IMR-90 (cell line): ENCODE measurements around the gene CBX6. TPM values are rescaled to one million over a fixed set of nuclear protein-coding genes. Genes with fewer than 3 reads are reported as not detected.

Experiments
- ATAC-seq: fragments of 200-7000 bp; cut with Tn5 transposase; 2 replicates; pipeline ENCODE4 v1.9.1; 2020; ENCODE audit warnings: low read depth, mild to moderate bottlenecking, moderate library complexity
- BruUV-seq: library from RNA; stranded (reverse); fragments of 400-500 nt; replicated peaks from 2 replicates; lab custom pipeline; 2021; lab: Mats Ljungman, UMichigan
- CTCF ChIA-PET: fragments of 300-600 bp; formaldehyde crosslinking; extraction: SDS; loops from one replicate; lab custom pipeline; 2021; ENCODE audit warnings: antibody characterized with exemption; lab: Yijun Ruan, JAX
- POLR2A ChIA-PET: fragments of 300-600 bp; sonication (Branson Sonifier 250); formaldehyde crosslinking; loops from one replicate; lab custom pipeline; 2022; ENCODE audit warnings: antibody characterized with exemption; ENCODE audit not compliant: unreplicated experiment; lab: Charles Lee
- DNase-seq: peaks from one replicate; pipeline ENCODE4 v3.0.0; 2013
- H2AFZ ChIP-seq: replicated peaks from 2 replicates; pipeline ENCODE3; 2013; ENCODE audit warnings: low read length, mild to moderate bottlenecking; ENCODE audit not compliant: poor library complexity
- H2AK5ac ChIP-seq: 2 replicates; pipeline ENCODE4 v1.6.1; 2013; ENCODE audit warnings: low read depth, low read length, inconsistent platforms
- H2AK9ac ChIP-seq: replicated peaks from 2 replicates; pipeline ENCODE3; 2013; ENCODE audit warnings: mild to moderate bottlenecking, low read depth, low read length, moderate library complexity; ENCODE audit not compliant: poor library complexity
- H2BK120ac ChIP-seq: 2 replicates; pipeline ENCODE4 v1.6.1; 2013; ENCODE audit warnings: low read depth, low read length, inconsistent platforms
- H2BK15ac ChIP-seq: 3 replicates; pipeline ENCODE4 v1.6.1; 2013; ENCODE audit warnings: low read depth, low read length, inconsistent platforms
- H2BK20ac ChIP-seq: 2 replicates; pipeline ENCODE4 v1.6.1; 2013; ENCODE audit warnings: low read depth, mild to moderate bottlenecking, inconsistent platforms, low read length, moderate library complexity
- H2BK5ac ChIP-seq: 2 replicates; pipeline ENCODE4 v1.6.1; 2013; ENCODE audit warnings: mild to moderate bottlenecking, low read depth, low read length, inconsistent platforms; ENCODE audit not compliant: poor library complexity, severe bottlenecking
- H3K14ac ChIP-seq: replicated peaks from 2 replicates; pipeline ENCODE4 v1.6.1; 2013; ENCODE audit warnings: low read depth, low read length, inconsistent platforms
- H3K18ac ChIP-seq: 2 replicates; pipeline ENCODE4 v1.6.1; 2013; ENCODE audit warnings: low read depth, low read length, control low read depth
- H3K23ac ChIP-seq: 2 replicates; pipeline ENCODE4 v1.6.1; 2013; ENCODE audit warnings: low read depth, low read length, inconsistent platforms
- H3K27ac ChIP-seq: 2 replicates; pipeline ENCODE4 v1.5.1; 2013; ENCODE audit warnings: mild to moderate bottlenecking, control low read depth, low read length; ENCODE audit not compliant: insufficient read depth
- H3K27me3 ChIP-seq: 2 replicates; pipeline ENCODE4 v1.6.1; 2013; ENCODE audit warnings: low read length; ENCODE audit not compliant: control insufficient read depth, insufficient read depth
- H3K36me3 ChIP-seq: 2 replicates; pipeline ENCODE4 v1.6.1; 2013; ENCODE audit warnings: low read length, mixed read lengths; ENCODE audit not compliant: control insufficient read depth, insufficient read depth
- H3K4ac ChIP-seq: 2 replicates; pipeline ENCODE4 v1.6.1; 2013; ENCODE audit warnings: low read depth, low read length, inconsistent platforms
- H3K4me1 ChIP-seq: 2 replicates; pipeline ENCODE4 v1.6.1; 2013; ENCODE audit warnings: low read length, mixed read lengths; ENCODE audit not compliant: control insufficient read depth, insufficient read depth
- H3K4me2 ChIP-seq: 2 replicates; pipeline ENCODE4 v1.6.1; 2013; ENCODE audit warnings: low read depth, mild to moderate bottlenecking, control low read depth, low read length, moderate library complexity
- H3K4me3 ChIP-seq: 2 replicates; pipeline ENCODE4 v1.5.1; 2013; ENCODE audit warnings: low read depth, mild to moderate bottlenecking, control low read depth, low read length, moderate library complexity; ENCODE audit not compliant: insufficient read depth
- H3K56ac ChIP-seq: 2 replicates; pipeline ENCODE4 v1.6.1; 2013; ENCODE audit warnings: low read length, inconsistent platforms; ENCODE audit not compliant: insufficient read depth; ENCODE audit errors: extremely low read depth
- H3K79me1 ChIP-seq, 2 experiments: 2 replicates each; pipeline ENCODE4 v1.6.1; 2013; ENCODE audit warnings: low read length in 2 of 2, inconsistent platforms in 1 of 2, low read depth in 1 of 2
- H3K9ac ChIP-seq: 2 replicates; pipeline ENCODE4 v1.6.1; 2013; ENCODE audit warnings: low read depth, low read length, control low read depth
- H3K9me1 ChIP-seq: 2 replicates; pipeline ENCODE4 v1.6.1; 2013; ENCODE audit warnings: low read length, inconsistent platforms; ENCODE audit not compliant: insufficient read depth
- H3K9me3 ChIP-seq: 2 replicates; pipeline ENCODE4 v1.6.1; 2013; ENCODE audit warnings: low read length; ENCODE audit not compliant: control insufficient read depth, insufficient read depth
- H4K20me1 ChIP-seq: 2 replicates; pipeline ENCODE4 v1.6.1; 2013; ENCODE audit warnings: low read length, inconsistent platforms; ENCODE audit not compliant: insufficient read depth
- H4K5ac ChIP-seq: 2 replicates; pipeline ENCODE4 v1.6.1; 2013; ENCODE audit warnings: mild to moderate bottlenecking, low read depth, low read length, control low read depth
- H4K8ac ChIP-seq, 2 experiments: 2 replicates each; pipeline ENCODE4 v1.6.1; 2013; ENCODE audit warnings: low read depth in 2 of 2, low read length in 2 of 2, control low read depth in 1 of 2, inconsistent platforms in 1 of 2
- H4K91ac ChIP-seq: 2 replicates; pipeline ENCODE4 v1.6.1; 2013; ENCODE audit warnings: low read depth, low read length, inconsistent platforms; ENCODE audit not compliant: insufficient read depth
- BHLHE40 ChIP-seq: fragments of 150-350 bp; IDR thresholded peaks from 2 replicates; pipeline ENCODE4 v1.6.1; 2016; ENCODE audit warnings: mild to moderate bottlenecking, low read depth, low read length
- CEBPB ChIP-seq: IDR thresholded peaks from 2 replicates; pipeline ENCODE4 v1.6.1; 2012; ENCODE audit warnings: low read depth, low read length, improper control_type of control experiment
- CHD1 ChIP-seq: IDR thresholded peaks from 2 replicates; pipeline ENCODE4 v1.6.1; 2012; ENCODE audit warnings: low read depth, low read length, improper control_type of control experiment
- CTCF ChIP-seq: conservative IDR thresholded peaks from 2 replicates; pipeline ENCODE4 v1.5.1; 2012; ENCODE audit warnings: mild to moderate bottlenecking, low read depth, low read length, improper control_type of control experiment
- ELK1 ChIP-seq: fragments of 150-350 bp; IDR thresholded peaks from 2 replicates; pipeline ENCODE4 v1.6.1; 2016; ENCODE audit warnings: low read depth, mild to moderate bottlenecking, low read length, moderate library complexity, borderline replicate concordance
- FOS ChIP-seq: fragments of 150-350 bp; IDR thresholded peaks from 2 replicates; pipeline ENCODE4 v1.6.1; 2016; ENCODE audit warnings: low read depth, low read length
- MAFK ChIP-seq: IDR thresholded peaks from 2 replicates; pipeline ENCODE4 v1.6.1; 2012; ENCODE audit warnings: low read depth, low read length, improper control_type of control experiment
- MXI1 ChIP-seq: IDR thresholded peaks from 2 replicates; pipeline ENCODE4 v1.6.1; 2012; ENCODE audit warnings: low read depth, mild to moderate bottlenecking, low read length, moderate library complexity, borderline replicate concordance
- NFE2L2 ChIP-seq: fragments of 150-350 bp; IDR thresholded peaks from 2 replicates; pipeline ENCODE4 v1.6.1; 2016; ENCODE audit warnings: low read depth, mild to moderate bottlenecking, low read length
- POLR2A ChIP-seq: IDR thresholded peaks from 2 replicates; pipeline ENCODE4 v1.6.1; 2012; ENCODE audit warnings: mild to moderate bottlenecking, low read depth, low read length
- RFX5 ChIP-seq: IDR thresholded peaks from 2 replicates; pipeline ENCODE4 v1.8.0; 2012; ENCODE audit warnings: low read depth, mild to moderate bottlenecking, low read length, moderate library complexity
- SMC3 ChIP-seq: fragments of 150-350 bp; IDR thresholded peaks from 2 replicates; pipeline ENCODE4 v1.6.1; 2016; ENCODE audit warnings: low read depth, mild to moderate bottlenecking, antibody characterized with exemption, low read length, moderate library complexity
- WGBS, 2 experiments: methylation state at CpG; one replicate each; pipeline versions ENCODE4 v1.1.5 to v1.1.7; 2013; ENCODE audit warnings: missing lambda C conversion rate in 2 of 2; ENCODE audit not compliant: insufficient read length in 1 of 2; ENCODE audit errors: extremely low coverage in 2 of 2; 5-methylcytosine and 5-hydroxymethylcytosine counted together
- dilution Hi-C: fragments of 300-500 bp; cut with HindIII; formaldehyde crosslinking; loops from one replicate; pipeline ENCODE4 v1.14.3; 2018; ENCODE audit warnings: low sequenced_read_pairs; ENCODE audit not compliant: unreplicated experiment
- in situ Hi-C: fragments of 300-500 bp; cut with MboI; formaldehyde crosslinking; loops from 3 replicates; pipeline ENCODE4 v1.14.3; 2019; ENCODE audit warnings: low sequenced_read_pairs, inconsistent platforms, mixed read lengths
- intact Hi-C: fragments of 100-400 bp; cut with micrococcal nuclease; formaldehyde crosslinking; loops from 2 replicates; pipeline ENCODE4 v1.10.0; 2022
- polyA plus RNA-seq, 3 experiments: library from polyadenylated mRNA; depleted of rRNA; stranded (reverse); fragments of >200 nt; gene quantifications; 2 replicates each; pipeline ENCODE4 v1.2.3, GENCODE V29; 2012; ENCODE audit warnings: low replicate concordance in 1 of 3
- total RNA-seq: library from RNA; depleted of rRNA; stranded (reverse); fragments of >200 nt; gene quantifications from 2 replicates; pipeline ENCODE4 v1.2.3, GENCODE V29; 2012

The CBX6 gene
- total and polyA plus RNA-seq, 2 of the 4 experiments (the other 2 are of a cell fraction), result 15.2 to 19.0 TPM

- dilution Hi-C loops, result no loop called here
Observed at GRCh38 chr22:38823637-38824036, 48.4 kb downstream of the CBX6 start.

More at GRCh38 chr22:38823637-38824036, 48.4 kb downstream of the CBX6 start:
- Histone ChIP-seq H3K9me3 (no peaks in the 10 kb centered on the region), H3K4me3 (no peak overlapping the region), H2BK5ac (no peak overlapping the region), H4K8ac (no peak overlapping the region), H4K20me1 (no peaks in the 10 kb centered on the region; the same call in 1 of the 2 replicates), H2BK15ac (no peak overlapping the region), H2AFZ (no peak overlapping the region), H3K56ac (no peak overlapping the region), H3K9ac (no peak overlapping the region), H3K79me1 (no peaks in the 10 kb centered on the region), H3K36me3 (no peaks in the 10 kb centered on the region), H3K4me1 (no peaks in the 10 kb centered on the region), H4K91ac (no peak overlapping the region), H3K27ac (no peak overlapping the region), H3K4me2 (no peak overlapping the region), H2BK20ac (no peak overlapping the region), H2AK9ac (no peak overlapping the region), H4K5ac (no peak overlapping the region), H2AK5ac (no peak overlapping the region), H3K23ac (no peak overlapping the region), H3K4ac (no peak overlapping the region), H3K18ac (no peak overlapping the region), H3K27me3 (peaks cover 19% of the 10 kb centered on the region), H2BK120ac (no peak overlapping the region), H3K14ac (no peak overlapping the region), H3K9me1 (no peaks in the 10 kb centered on the region)
- TF ChIP-seq CTCF (no peak), RFX5 (no peak), BHLHE40 (no peak), CHD1 (no peak), MXI1 (no peak), ELK1 (no peak), CEBPB (no peak), POLR2A (no peak), MAFK (no peak), SMC3 (no peak), FOS (no peak), NFE2L2 (no peak)
- intact Hi-C loops, result no loop called here
- in situ Hi-C loops, result no loop called here
- ChIA-PET POLR2A (interaction anchor here (0.6 kb wide), 1 partner anchor 13 kb away, joined by 8 read pairs; no protein-coding TSS in a partner anchor), CTCF (no interaction called here)
- WGBS, 2 experiments, result no CpG with 5 or more reads among the region's 2 CpGs
- ATAC-seq (no peak), DNase-seq (no peak)
- BruUV-seq, result no TSS peak
